NCI-H524 treated with DMSO at 0.1 percent for 48 hours (cell line): ENCODE results near the gene ADAMTSL2.

Source experiments
- DNase-seq: peaks from one replicate; lab custom pipeline; 2025; lab: John Stamatoyannopoulos, UW

The ADAMTSL2 gene

GRCh38 chr9:133534346-133535291, at the start of gene ADAMTSL2:
Gene ADAMTSL2 (plus strand): TSS chr9:133534704. CDS start chr9:133536713, 2,009 bp downstream.
- DNase-seq: peak; percentile 53

- no peak for DNase-seq
These were observed 48.8 kb upstream of the ADAMTSL2 start for GRCh38 chr9:133485531-133486260.

GRCh38 chr9:133487331-133487725, 47.2 kb upstream of the ADAMTSL2 start:
- no peak for DNase-seq

GRCh38 chr9:133488686-133489252, 45.7 kb upstream of the ADAMTSL2 start:
- DNase-seq: no peak

- DNase-seq: no peak
These were observed 45.0 kb upstream of the ADAMTSL2 start for GRCh38 chr9:133489253-133490190.

- DNase-seq: no peak
These were observed 44.3 kb upstream of the ADAMTSL2 start for GRCh38 chr9:133490201-133490681.

- no peak for DNase-seq
These were observed 43.4 kb upstream of the ADAMTSL2 start for GRCh38 chr9:133490865-133491655.

- DNase-seq: no peak
These were observed 42.9 kb upstream of the ADAMTSL2 start for GRCh38 chr9:133491656-133491925.

- no peak for DNase-seq
These were observed 42.2 kb upstream of the ADAMTSL2 start for GRCh38 chr9:133492061-133493021.

- no peak for DNase-seq
These were observed 41.1 kb upstream of the ADAMTSL2 start for GRCh38 chr9:133493428-133493827.

GRCh38 chr9:133493845-133494540, 40.5 kb upstream of the ADAMTSL2 start:
- no peak for DNase-seq

GRCh38 chr9:133494636-133495326, 39.7 kb upstream of the ADAMTSL2 start:
- DNase-seq: no peak

GRCh38 chr9:133495327-133496293, 38.9 kb upstream of the ADAMTSL2 start:
- DNase-seq: no peak

GRCh38 chr9:133496861-133497842, 37.4 kb upstream of the ADAMTSL2 start:
- DNase-seq: no peak

GRCh38 chr9:133499132-133499891, 35.2 kb upstream of the ADAMTSL2 start:
- no peak for DNase-seq
